ENCODE results near the gene DBNL. TPM values are rescaled to one million over a fixed set of nuclear protein-coding genes. Genes with fewer than 3 reads are reported as not detected.

Gene DBNL
- polyA plus RNA-seq, 3 donors, result 228 to 321 (median 304) TPM

GRCh38 chr7:44082541-44083207 lies 38.2 kb downstream of the DBNL start:
- peaks cover 25% of the 10 kb centered on the region for H3K4me1 Mint-ChIP-seq
- H3K79me2 ChIP-seq (ENCODE audit: insufficient read depth, low read length), result peaks cover 23% of the 10 kb centered on the region
- H3K4me3 Mint-ChIP-seq, result peak overlapping the region; percentile 75 to 85
- peaks cover 0 to 6% (median 1%) of the 10 kb centered on the region in 3 donors for H3K27me3 Mint-ChIP-seq (ENCODE audit: low read depth in 3 of 3)
- H3K4me1 ChIP-seq (ENCODE audit: control insufficient read depth in 1 of 2, insufficient read depth in 2 of 2, low read length in 2 of 2), result peaks cover 14 to 16% of the 10 kb centered on the region in 2 donors
- TF ChIP-seq CTCF (IDR thresholded peaks at IDR 0.05), result no peak
- H3K4me3 ChIP-seq (replicated peaks in 1 of 3; ENCODE audit: low read depth in 2 of 3, low read length in 3 of 3), result peak overlapping the region; percentile 57 to 83 (median 78)
- intact Hi-C loops (cut with micrococcal nuclease), result loop anchor here (2.0 to 10.0 kb wide), 4 partner anchors 38 to 410 kb away; partner anchors contain the start of genes POLD2 (in 2 of the 2), DBNL (in 1 of the 2) and NUDCD3 (in 1 of the 2)
- H3K9me3 ChIP-seq (replicated peaks in 1 of 2; ENCODE audit: control insufficient read depth in 1 of 2, insufficient read depth in 1 of 2, low read length in 2 of 2), result no peaks in the 10 kb centered on the region
- peak; percentile 97 to 99 (median 99) for DNase-seq
- under 1% methylated on average over 53 of the region's 54 CpGs for WGBS (ENCODE audit: insufficient coverage)
- H3K9me3 Mint-ChIP-seq, result peaks cover 0 to 3% (median 0%) of the 10 kb centered on the region in 7 donors
- H3K27me3 ChIP-seq (ENCODE audit: control insufficient read depth in 2 of 2, insufficient read depth in 2 of 2, low read length in 2 of 2), result no peaks in the 10 kb centered on the region
- peaks cover 31 to 32% of the 10 kb centered on the region in 2 donors for H3K36me3 ChIP-seq (replicated peaks in 1 of 2; ENCODE audit: control insufficient read depth in 1 of 2, insufficient read depth in 2 of 2, low read length in 2 of 2)
- peak overlapping the region; percentile 65 to 94 (median 84) for H3K27ac Mint-ChIP-seq
- peak overlapping the region; percentile 80 for H2AFZ ChIP-seq (ENCODE audit: insufficient read depth, low read depth, low read length, poor library complexity, severe bottlenecking)
- H3K36me3 Mint-ChIP-seq, result peaks cover 34% of the 10 kb centered on the region in 2 donors
- no peaks in the 10 kb centered on the region for H4K20me1 ChIP-seq (ENCODE audit: insufficient read depth, low read length)
- peak overlapping the region; percentile 71 for H3K9ac ChIP-seq (ENCODE audit: insufficient read depth, low read length, poor library complexity, severe bottlenecking)
- H3K27ac ChIP-seq (ENCODE audit: low read depth in 1 of 2, low read length in 2 of 2), result peak overlapping the region; percentile 80 to 83
- peak overlapping the region; percentile 77 for H3K4me2 ChIP-seq (replicated peaks; ENCODE audit: extremely low read depth, low read length, poor library complexity, severe bottlenecking)

DNA sequence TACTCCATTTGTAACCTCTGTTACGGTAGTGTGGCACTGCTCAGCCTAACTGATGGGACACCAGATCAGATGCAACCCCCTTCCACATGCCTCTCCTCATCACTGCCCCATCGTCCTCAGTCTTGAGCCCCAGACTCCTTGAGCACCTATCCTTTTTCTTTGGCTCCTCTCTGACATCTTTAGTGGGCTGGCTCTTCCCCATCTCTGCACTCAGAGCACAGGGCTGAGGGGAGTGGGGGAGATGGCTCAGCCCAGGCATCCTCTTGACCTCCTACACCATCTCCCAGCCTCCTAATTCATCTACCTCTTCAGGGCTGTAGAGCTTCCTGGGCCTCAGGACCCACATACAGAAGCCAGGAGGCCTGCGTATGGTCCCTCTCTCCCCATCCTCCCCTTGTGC lies 39.3 kb downstream of the DBNL start:
- H3K27ac Mint-ChIP-seq, result peak overlapping the region in 2 of 7 donors; percentile 0 to 17
- peaks cover 0 to 6% (median 1%) of the 10 kb centered on the region in 3 donors for H3K27me3 Mint-ChIP-seq (ENCODE audit: low read depth in 3 of 3)
- H3K79me2 ChIP-seq (ENCODE audit: insufficient read depth, low read length), result peaks cover 23% of the 10 kb centered on the region
- peaks cover 23% of the 10 kb centered on the region in 2 donors for H3K36me3 Mint-ChIP-seq
- no peak overlapping the region for H3K4me3 ChIP-seq (replicated peaks in 1 of 3; ENCODE audit: low read depth in 2 of 3, low read length in 3 of 3)
- no peak overlapping the region for H3K4me2 ChIP-seq (replicated peaks; ENCODE audit: extremely low read depth, low read length, poor library complexity, severe bottlenecking)
- H3K4me1 ChIP-seq (ENCODE audit: control insufficient read depth in 1 of 2, insufficient read depth in 2 of 2, low read length in 2 of 2), result peaks cover 14 to 16% of the 10 kb centered on the region in 2 donors
- H3K27ac ChIP-seq (ENCODE audit: low read depth in 1 of 2, low read length in 2 of 2), result no peak overlapping the region
- peaks cover 0 to 3% (median 0%) of the 10 kb centered on the region in 7 donors for H3K9me3 Mint-ChIP-seq
- no peak overlapping the region for H3K9ac ChIP-seq (ENCODE audit: insufficient read depth, low read length, poor library complexity, severe bottlenecking)
- H3K27me3 ChIP-seq (ENCODE audit: control insufficient read depth in 2 of 2, insufficient read depth in 2 of 2, low read length in 2 of 2), result no peaks in the 10 kb centered on the region
- TF ChIP-seq CTCF (IDR thresholded peaks at IDR 0.05), result no peak
- H3K9me3 ChIP-seq (replicated peaks in 1 of 2; ENCODE audit: control insufficient read depth in 1 of 2, insufficient read depth in 1 of 2, low read length in 2 of 2), result no peaks in the 10 kb centered on the region
- H3K36me3 ChIP-seq (replicated peaks in 1 of 2; ENCODE audit: control insufficient read depth in 1 of 2, insufficient read depth in 2 of 2, low read length in 2 of 2), result peaks cover 20 to 21% of the 10 kb centered on the region in 2 donors
- H3K4me1 Mint-ChIP-seq, result peaks cover 23% of the 10 kb centered on the region
- H2AFZ ChIP-seq (ENCODE audit: insufficient read depth, low read depth, low read length, poor library complexity, severe bottlenecking), result peak overlapping the region; percentile 26
- intact Hi-C loops (cut with micrococcal nuclease), result loop anchor here (2.0 to 10.0 kb wide), 4 partner anchors 39 to 409 kb away; partner anchors contain the start of genes POLD2 (in 2 of the 2), DBNL (in 1 of the 2) and NUDCD3 (in 1 of the 2)
- 100% methylated on average over 3 of the region's 3 CpGs for WGBS (ENCODE audit: insufficient coverage)
- H4K20me1 ChIP-seq (ENCODE audit: insufficient read depth, low read length), result no peaks in the 10 kb centered on the region
- no peak overlapping the region for H3K4me3 Mint-ChIP-seq
- DNase-seq, result no peak
